ENCODE results near the gene MYPOP. TPM values are rescaled to one million over a fixed set of nuclear protein-coding genes. Genes with fewer than 3 reads are reported as not detected.

Gene MYPOP
- total and polyA plus RNA-seq, 4 donors = 0.70 to 3.0 (median 1.3) TPM

GRCh38 chr19:45929247-45929646, 26.8 kb upstream of the MYPOP start:
- 82% methylated on average over 2 of the region's 2 CpGs for WGBS

GRCh38 chr19:45927565-45928261, 25.3 kb upstream of the MYPOP start:
- H3K36me3 ChIP-seq (ENCODE audit: control insufficient read depth in 4 of 4, insufficient read depth in 3 of 4, low read depth in 1 of 4, low read length in 3 of 4) = no peaks in the 10 kb centered on the region
- no peak overlapping the region for H3K4me3 ChIP-seq (ENCODE audit: low read depth in 1 of 3, low read length in 3 of 3)
- WGBS = 11% methylated on average over 33 of the region's 33 CpGs
- peaks cover 0 to 7% (median 3%) of the 10 kb centered on the region in 4 donors for H3K4me1 ChIP-seq (ENCODE audit: control insufficient read depth in 4 of 4, insufficient read depth in 4 of 4, low read length in 3 of 4)
- TF ChIP-seq SP1 (IDR thresholded peaks at IDR 0.05) (peak; percentile 89), CTCF (IDR thresholded peaks at IDR 0.05; ENCODE audit: low read depth, low read length, missing input control) (no peak), GABPA (IDR thresholded peaks at IDR 0.05 in 1 of 2, conservative IDR thresholded peaks at IDR 0.05 in 1 of 2) (peak in 1 of 2 donors; percentile 41), RAD21 (IDR thresholded peaks at IDR 0.05) (peak in 1 of 2 donors; percentile 8), ZBTB33 (IDR thresholded peaks at IDR 0.05) (no peak), ATF3 (IDR thresholded peaks at IDR 0.05) (no peak)
- peak; percentile 91 for DNase-seq (ENCODE audit: low spot score)
- H3K9ac ChIP-seq (ENCODE audit: low read depth in 1 of 2, low read length in 2 of 2) = no peak overlapping the region
- H3K9me3 ChIP-seq (ENCODE audit: control insufficient read depth in 4 of 4, low read length in 3 of 4) = no peaks in the 10 kb centered on the region
- H3K27me3 ChIP-seq (ENCODE audit: control insufficient read depth in 4 of 4, insufficient read depth in 4 of 4, low read length in 3 of 4) = no peaks in the 10 kb centered on the region
- H3K27ac ChIP-seq (ENCODE audit: low read depth in 1 of 2, low read length in 2 of 2) = no peak overlapping the region

More at GRCh38 chr19:45929247-45929646, 26.8 kb upstream of the MYPOP start:
- peaks cover 0 to 7% (median 3%) of the 10 kb centered on the region in 4 donors for H3K4me1 ChIP-seq (ENCODE audit: control insufficient read depth in 4 of 4, insufficient read depth in 4 of 4, low read length in 3 of 4)
- no peak overlapping the region for H3K4me3 ChIP-seq (ENCODE audit: low read depth in 1 of 3, low read length in 3 of 3)
- no peaks in the 10 kb centered on the region for H3K9me3 ChIP-seq (ENCODE audit: control insufficient read depth in 4 of 4, low read length in 3 of 4)
- H3K9ac ChIP-seq (ENCODE audit: low read depth in 1 of 2, low read length in 2 of 2) = no peak overlapping the region
- no peaks in the 10 kb centered on the region for H3K27me3 ChIP-seq (ENCODE audit: control insufficient read depth in 4 of 4, insufficient read depth in 4 of 4, low read length in 3 of 4)
- DNase-seq (ENCODE audit: low spot score) = no peak
- no peak for TF ChIP-seq RXRA (IDR thresholded peaks at IDR 0.05)
- TF ChIP-seq TAF1 (conservative IDR thresholded peaks at IDR 0.05) = no peak
- no peak for TF ChIP-seq FOXA2 (IDR thresholded peaks at IDR 0.05)
- no peak for TF ChIP-seq JUND (IDR thresholded peaks at IDR 0.05)
- TF ChIP-seq HNF4A (conservative IDR thresholded peaks at IDR 0.05) = no peak
- TF ChIP-seq YY1 (IDR thresholded peaks at IDR 0.05) = no peak
- no peak for TF ChIP-seq MAX (IDR thresholded peaks at IDR 0.05)
- no peak for TF ChIP-seq CTCF (IDR thresholded peaks at IDR 0.05; ENCODE audit: low read depth, low read length, missing input control)
- TF ChIP-seq FOXA1 (IDR thresholded peaks at IDR 0.05) = no peak
- no peaks in the 10 kb centered on the region for H3K36me3 ChIP-seq (ENCODE audit: control insufficient read depth in 4 of 4, insufficient read depth in 3 of 4, low read depth in 1 of 4, low read length in 3 of 4)
- H3K27ac ChIP-seq (ENCODE audit: low read depth in 1 of 2, low read length in 2 of 2) = no peak overlapping the region
